ENCODE results near the gene TSPAN15.
"Not testable (repeated sequence)": the region's sequence is repeated elsewhere in the genome, so short reads cannot be mapped to it uniquely, and the experiment has no call there.

Gene TSPAN15

GRCh38 chr10:69446650-69447151 lies 4.6 kb upstream of the TSPAN15 start:
- no peak for DNase-seq (ENCODE audit: low read depth in 2 of 2)

GRCh38 chr10:69449841-69450240 lies 1.4 kb upstream of the TSPAN15 start:
- peak in 1 of 2 donors; percentile 30 for DNase-seq (ENCODE audit: low read depth in 2 of 2)

GRCh38 chr10:69450395-69450794 lies 870 bp upstream of the TSPAN15 start:
- not testable (repeated sequence) for DNase-seq (ENCODE audit: low read depth in 2 of 2)

GRCh38 chr10:69451784-69452251 lies 553 bp downstream of the TSPAN15 start:
- DNase-seq (ENCODE audit: low read depth in 2 of 2) = no peak

DNA sequence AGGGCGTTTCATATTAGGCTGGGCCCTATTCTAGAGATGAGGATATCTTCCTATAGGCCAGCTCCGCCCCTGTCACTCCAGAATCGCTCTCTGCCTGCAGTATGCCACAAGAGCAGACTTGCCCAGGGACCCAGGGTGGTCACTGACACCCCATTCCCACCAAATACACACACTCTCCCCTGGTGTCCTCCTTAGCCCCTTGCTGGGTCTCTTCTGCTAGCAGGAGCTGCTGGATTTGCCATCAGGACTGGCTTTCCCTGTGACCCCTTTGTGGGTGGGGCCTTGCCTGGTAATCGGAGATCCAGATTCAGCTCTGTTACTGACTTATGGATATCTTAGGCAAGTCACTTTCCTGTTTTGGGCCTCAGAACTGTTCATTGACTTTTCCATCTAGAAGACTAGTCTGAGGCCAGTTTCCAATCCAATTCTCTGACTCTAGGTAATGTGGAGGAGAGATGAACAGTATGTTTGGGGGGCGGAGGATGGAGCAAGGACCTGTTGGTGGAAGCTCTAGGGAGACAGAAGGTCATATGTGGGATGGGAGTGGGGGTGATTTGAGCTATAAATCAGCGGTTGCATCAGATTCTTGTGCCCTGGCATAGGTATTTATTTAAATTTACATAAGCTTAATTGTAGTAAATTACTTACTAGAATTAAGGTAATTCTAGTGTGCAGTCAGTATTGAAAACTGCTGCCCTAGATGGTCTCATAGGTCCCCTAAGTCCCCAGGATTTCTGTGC lies 1.6 kb downstream of the TSPAN15 start:
- no peak for DNase-seq (ENCODE audit: low read depth in 2 of 2)

GRCh38 chr10:69453795-69454194 lies 2.5 kb downstream of the TSPAN15 start:
- no peak for DNase-seq (ENCODE audit: low read depth in 2 of 2)

DNA sequence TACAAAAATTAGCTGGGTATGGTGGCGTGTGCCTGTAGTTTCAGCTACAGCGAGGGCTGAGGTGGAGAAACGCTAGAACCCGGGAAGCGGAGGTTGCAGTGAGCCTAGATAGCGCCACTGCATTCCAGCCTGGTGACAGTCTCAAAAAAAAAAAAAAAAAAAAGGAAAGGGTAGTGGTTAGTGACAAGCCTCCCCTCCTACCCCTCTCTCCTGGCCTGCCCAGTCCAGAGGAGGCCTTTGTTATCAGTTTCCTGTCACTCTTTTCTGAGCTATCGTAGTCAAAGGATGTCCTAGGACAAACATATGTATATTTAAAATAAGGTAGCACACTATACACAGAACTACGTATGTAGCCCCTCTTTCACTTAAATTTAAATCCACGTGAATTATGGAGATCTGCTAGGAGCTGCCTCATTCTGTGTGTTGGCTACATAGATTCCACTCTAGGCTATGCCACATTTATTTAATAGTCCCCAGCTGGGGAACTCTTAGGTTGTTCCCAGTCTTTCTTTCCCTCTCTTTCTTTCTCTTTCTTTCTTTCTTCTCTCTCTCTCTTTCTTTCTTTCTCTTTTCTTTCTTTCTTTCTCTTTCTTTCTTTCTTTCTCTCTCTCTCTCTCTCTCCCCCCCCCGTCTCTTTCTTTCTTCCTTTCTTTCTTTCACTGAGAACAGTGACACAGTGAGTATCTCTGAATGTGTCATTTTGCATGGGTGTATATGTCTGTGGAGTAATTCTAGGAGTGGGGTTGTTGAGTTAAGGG lies 3.9 kb downstream of the TSPAN15 start:
- no peak for DNase-seq (ENCODE audit: low read depth in 2 of 2)

DNA sequence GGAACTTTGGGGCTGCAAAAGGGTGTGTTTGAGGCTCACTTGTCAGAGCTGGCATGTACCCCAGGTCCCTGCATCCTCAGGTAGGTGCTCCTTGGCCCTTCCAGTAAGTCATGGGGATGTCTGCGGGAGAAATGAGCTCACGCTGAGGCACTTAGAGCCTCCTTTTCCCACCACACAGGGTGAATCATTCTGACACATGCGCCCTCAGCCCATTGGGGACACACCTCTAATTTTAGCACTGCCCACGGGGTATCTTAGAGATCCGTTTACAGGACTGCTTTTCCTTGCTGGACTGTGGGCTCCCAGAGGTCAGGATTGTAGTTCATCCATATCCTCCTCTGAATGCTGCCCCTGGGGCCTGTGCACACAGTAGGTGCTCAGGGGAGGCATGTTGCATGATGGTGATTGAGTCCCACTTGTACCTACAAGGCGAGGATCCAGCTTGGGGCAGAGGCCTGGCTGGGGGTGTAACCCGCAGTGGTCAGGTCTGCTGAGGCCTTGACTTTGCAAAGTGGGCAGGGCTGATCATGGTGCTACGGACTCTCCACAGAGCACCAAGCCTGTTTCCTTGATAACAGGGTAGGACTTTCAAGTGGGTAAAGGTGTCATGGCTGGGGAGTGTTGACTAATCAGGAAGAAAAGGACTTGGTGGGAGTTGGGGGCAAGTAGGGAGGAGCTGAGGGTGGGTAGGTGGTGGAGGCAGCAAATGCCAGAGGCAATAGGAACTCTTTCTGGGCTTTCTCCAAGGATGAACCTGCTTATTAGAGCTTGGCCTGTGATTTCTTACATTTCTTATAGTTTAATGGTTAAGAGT lies 5.8 kb downstream of the TSPAN15 start:
- DNase-seq (ENCODE audit: low read depth in 2 of 2) = peak in 1 of 2 donors; percentile 14

- DNase-seq (ENCODE audit: low read depth in 2 of 2) = no peak
Measured at GRCh38 chr10:69457771-69458237, 6.5 kb downstream of the TSPAN15 start.

DNA sequence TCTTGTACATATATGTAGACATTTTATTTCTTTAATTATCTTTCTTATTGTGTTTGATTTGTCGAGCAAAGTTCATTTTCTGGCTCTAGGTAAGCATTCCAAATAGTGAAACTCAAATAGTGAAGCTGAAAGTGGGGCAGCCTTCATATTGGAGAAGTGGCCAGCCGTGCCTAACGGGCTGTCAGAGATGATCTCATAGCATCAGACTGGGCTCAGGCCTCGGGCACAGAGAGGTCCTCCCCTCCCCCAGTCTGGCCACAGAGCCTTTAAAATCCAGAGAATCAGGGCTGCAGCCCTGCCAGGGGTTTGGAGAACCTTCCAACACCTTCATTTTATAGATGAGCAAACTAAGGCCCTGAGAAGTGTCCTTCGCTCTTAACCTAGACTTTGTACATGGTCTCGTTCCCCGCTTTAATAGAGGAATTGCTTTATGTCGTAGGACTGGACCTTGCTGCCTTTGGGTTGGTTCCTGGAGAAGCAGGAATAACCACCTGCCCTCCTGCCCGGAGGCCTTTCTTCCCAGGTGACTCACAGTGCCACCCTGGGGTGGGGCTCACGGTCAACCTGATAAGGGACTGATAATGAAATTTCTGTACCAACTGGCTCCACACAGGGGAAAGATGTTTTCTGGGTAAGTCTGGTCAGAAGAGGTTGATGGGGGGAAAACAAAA lies 7.3 kb downstream of the TSPAN15 start:
- DNase-seq (ENCODE audit: low read depth in 2 of 2) = no peak

DNA sequence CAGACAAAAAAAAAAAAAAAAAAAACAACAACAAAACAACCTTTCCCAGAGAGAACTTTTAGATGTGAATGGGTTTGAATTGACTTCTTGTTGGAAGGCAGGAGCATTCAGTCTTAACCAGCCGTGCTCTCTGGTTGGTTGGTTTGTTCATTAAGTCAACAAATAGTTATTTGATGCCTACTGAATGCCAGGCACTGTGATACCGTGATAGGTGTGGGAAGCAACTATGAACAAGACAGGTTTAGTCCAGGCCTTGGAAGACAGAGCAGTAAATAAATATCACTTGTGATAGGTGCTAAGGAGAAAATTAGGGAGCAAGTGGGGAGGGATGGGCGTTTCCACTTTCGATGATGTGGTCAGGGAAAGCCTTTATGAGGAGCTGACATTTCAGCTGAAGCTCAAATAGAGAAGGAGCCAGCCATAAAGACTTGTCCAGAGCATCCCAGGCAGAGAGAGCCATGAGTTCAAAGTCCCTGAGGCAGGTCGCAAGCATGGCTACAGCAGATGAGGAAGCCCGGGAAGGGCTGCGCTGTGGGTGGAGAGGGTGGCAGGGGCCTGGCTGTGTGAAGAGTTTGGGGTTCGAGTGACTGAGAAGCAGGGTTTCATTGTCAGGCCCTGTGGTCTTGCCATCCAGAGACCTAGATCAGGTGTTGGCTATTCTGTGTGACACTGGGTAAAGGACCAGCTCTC lies 8.0 kb downstream of the TSPAN15 start:
- no peak for DNase-seq (ENCODE audit: low read depth in 2 of 2)

GRCh38 chr10:69459893-69460575 lies 8.8 kb downstream of the TSPAN15 start:
- DNase-seq (ENCODE audit: low read depth in 2 of 2) = no peak

GRCh38 chr10:69460576-69461242 lies 9.4 kb downstream of the TSPAN15 start:
- no peak for DNase-seq (ENCODE audit: low read depth in 2 of 2)

DNA sequence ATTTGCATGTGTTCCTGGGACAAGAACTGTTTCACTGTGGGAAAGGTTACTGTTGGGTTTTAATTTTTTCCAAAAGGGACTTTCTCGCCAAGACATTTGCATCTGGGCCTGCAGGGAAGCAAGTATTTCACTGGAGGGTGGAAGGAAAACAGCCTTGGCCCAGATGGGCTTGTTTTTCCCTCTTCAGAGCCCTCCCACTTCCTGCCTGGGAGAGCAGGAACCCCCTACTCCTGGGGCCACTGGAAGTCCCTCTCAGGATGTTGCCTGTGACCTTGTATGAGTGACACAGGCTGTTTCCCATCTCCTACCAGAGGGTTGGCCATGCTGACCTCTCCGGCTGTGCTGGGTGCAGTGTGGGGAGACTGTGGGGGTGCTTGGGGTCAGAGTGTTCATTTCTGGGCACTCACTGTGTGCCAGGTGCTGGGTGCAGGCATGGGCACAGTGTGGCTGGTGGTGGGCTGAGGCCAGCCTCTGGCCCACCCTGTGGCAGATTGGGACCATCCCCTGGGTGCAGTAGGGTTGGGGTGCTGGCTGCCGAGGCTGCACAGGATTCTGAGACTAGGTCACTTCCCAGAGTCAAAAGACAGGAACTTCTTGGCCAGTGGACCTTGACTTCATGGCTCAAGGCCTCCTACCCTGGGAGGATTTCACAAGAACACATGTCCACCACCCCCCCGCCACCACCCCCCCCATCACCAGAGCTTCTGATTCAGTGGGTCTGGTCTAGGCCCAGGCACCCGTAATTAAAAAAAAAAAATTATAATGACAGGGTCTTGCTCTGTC lies 10.2 kb downstream of the TSPAN15 start:
- DNase-seq (ENCODE audit: low read depth in 2 of 2) = no peak

DNA sequence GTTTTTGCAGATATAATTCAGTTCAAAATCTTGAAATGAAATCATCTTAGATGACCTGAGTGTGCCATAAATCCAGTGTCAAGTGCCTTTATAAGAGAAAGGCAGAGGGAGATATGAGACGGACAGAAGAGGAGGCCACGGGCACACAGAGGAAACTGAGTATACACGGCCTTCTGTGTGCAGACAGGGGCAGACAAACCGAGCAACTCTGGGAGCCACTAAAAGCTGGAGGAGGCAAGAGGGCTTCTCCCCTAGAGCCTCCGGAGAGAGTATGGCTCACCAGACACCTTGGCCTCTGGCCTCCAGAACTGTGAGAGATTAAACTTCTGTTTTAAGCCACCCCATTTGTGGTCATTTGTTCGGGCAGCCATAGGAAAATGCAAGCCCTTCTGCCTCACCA lies 12.6 kb downstream of the TSPAN15 start:
- no peak for DNase-seq (ENCODE audit: low read depth in 2 of 2)

- DNase-seq (ENCODE audit: low read depth in 2 of 2) = no peak
Measured at GRCh38 chr10:69464401-69464800, 13.1 kb downstream of the TSPAN15 start.

DNA sequence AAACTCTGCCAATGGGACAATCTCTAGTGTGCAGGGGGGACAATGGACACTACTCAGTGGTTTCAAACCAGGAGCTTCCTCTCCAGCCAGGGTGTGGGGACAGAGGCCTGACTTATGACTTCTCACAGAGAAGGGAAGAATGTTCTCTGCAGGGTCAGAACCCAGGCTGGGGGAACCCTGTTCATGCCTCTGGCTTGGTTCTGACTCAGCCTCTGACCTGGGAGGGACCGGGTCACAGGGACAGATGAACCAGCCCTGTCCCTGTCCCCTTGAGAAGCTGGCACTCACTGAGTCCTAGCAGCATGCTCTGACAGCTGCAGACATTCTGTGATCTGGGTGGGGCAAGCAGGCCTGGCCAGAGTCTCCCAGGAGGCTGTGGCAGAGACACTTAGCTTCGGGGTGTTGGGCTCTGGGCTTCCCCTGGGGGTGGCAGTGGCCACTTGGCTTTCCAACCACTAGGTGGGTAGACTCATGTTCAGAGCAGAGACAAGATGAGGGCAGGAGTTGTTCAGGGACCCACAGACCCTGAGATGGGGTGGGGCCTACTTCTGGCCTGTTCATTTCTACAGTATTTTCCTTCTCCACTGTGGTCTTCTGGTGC lies 13.6 kb downstream of the TSPAN15 start:
- DNase-seq (ENCODE audit: low read depth in 2 of 2) = no peak

GRCh38 chr10:69465457-69466157 lies 14.3 kb downstream of the TSPAN15 start:
- DNase-seq (ENCODE audit: low read depth in 2 of 2) = no peak

Data from stimulated activated CD8-positive, alpha-beta memory T cell treated with anti-CD3 and anti-CD28 coated beads, Interleukin-2, amount 100 ng/mL, for 48 hours (primary cell).